ENCODE data around the gene MTMR1.

DNA sequence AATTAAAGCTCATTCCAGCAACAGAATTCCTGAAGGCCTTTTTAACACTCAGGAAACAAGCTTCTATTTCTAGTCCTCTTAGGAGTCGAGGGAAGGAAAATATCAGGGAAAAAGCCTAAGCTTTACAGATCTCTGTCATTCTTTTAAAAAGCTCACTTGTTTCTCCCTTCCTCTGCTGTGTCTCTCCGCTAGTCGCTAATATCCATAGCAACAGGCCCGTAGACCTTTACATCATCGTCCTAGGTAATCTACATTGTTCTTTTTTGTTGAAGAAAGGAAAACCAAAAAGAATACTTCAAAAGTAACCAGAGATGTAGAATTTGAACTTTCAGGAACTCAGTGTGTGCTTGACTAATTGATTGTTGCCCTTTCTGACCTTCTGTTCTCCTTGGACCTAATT, 45.9 kb upstream of the MTMR1 start:
- TF ChIP-seq GLIS3 (CRISPR knock-in tag; IDR thresholded peaks at IDR 0.05) (no peak), CSDC2 (CRISPR knock-in tag; IDR thresholded peaks at IDR 0.05) (no peak), ZFP30 (CRISPR knock-in tag; IDR thresholded peaks at IDR 0.05) (no peak), ESRRG (CRISPR knock-in tag; IDR thresholded peaks at IDR 0.05) (no peak)
- TF ChIP-seq, protein P1, sequence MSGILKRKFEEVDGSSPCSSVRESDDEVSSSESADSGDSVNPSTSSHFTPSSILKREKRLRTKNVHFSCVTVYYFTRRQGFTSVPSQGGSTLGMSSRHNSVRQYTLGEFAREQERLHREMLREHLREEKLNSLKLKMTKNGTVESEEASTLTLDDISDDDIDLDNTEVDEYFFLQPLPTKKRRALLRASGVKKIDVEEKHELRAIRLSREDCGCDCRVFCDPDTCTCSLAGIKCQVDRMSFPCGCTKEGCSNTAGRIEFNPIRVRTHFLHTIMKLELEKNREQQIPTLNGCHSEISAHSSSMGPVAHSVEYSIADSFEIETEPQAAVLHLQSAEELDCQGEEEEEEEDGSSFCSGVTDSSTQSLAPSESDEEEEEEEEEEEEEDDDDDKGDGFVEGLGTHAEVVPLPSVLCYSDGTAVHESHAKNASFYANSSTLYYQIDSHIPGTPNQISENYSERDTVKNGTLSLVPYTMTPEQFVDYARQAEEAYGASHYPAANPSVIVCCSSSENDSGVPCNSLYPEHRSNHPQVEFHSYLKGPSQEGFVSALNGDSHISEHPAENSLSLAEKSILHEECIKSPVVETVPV (CRISPR knock-in tag; IDR thresholded peaks at IDR 0.05): no peak
